H1 (cell line): ENCODE measurements around the gene KLK8. TPM values are rescaled to one million over a fixed set of nuclear protein-coding genes. Genes with fewer than 3 reads are reported as not detected.

ENCODE experiments used
- CEBPB ChIP-seq: IDR thresholded peaks from 2 replicates; pipeline ENCODE4 v1.6.1; 2012; ENCODE audit warnings: low read depth, low read length
- EGR1 ChIP-seq: IDR thresholded peaks from 2 replicates; pipeline ENCODE4 v1.6.1; 2011; ENCODE audit warnings: low read depth, low read length, borderline replicate concordance
- NANOG ChIP-seq: IDR thresholded peaks from 2 replicates; pipeline ENCODE4 v1.6.1; 2011; ENCODE audit warnings: low read length, low read depth, mild to moderate bottlenecking, inconsistent platforms; ENCODE audit not compliant: insufficient read depth, poor library complexity, severe bottlenecking
- PHF8 ChIP-seq: fragments of 200-600 bp; sonication (generic); conservative IDR thresholded peaks from 2 replicates; pipeline ENCODE4 v1.7.1; 2012; ENCODE audit warnings: low read depth, mild to moderate bottlenecking, inconsistent platforms, low read length, moderate library complexity
- RXRA ChIP-seq: IDR thresholded peaks from 2 replicates; pipeline ENCODE4 v1.6.1; 2011; ENCODE audit warnings: low read depth, mild to moderate bottlenecking, low read length, moderate library complexity; ENCODE audit not compliant: insufficient read depth
- TCF12 ChIP-seq: IDR thresholded peaks from 2 replicates; pipeline ENCODE4 v1.6.1; 2011; ENCODE audit warnings: low read depth, mild to moderate bottlenecking, low read length
- TEAD4 ChIP-seq: IDR thresholded peaks from 2 replicates; pipeline ENCODE4 v1.6.1; 2012; ENCODE audit warnings: low read depth, low read length, inconsistent platforms, mixed read lengths
- polyA plus RNA-seq, 7 experiments: library from polyadenylated mRNA; depleted of rRNA in 3 of 7; stranded (reverse) in 5 of 7; unstranded in 2 of 7; fragments of >200 nt in 5 of 7; fragments of 200-250 nt in 2 of 7; gene quantifications; 1 replicate in 5 of 7; 2 replicates in 1 of 7; 4 replicates in 1 of 7; pipeline versions ENCODE4 v1.2.1 to v1.2.3, GENCODE V29; 2011 to 2013; ENCODE audit warnings: missing spikeins in 2 of 7, mixed read lengths in 2 of 7
- total RNA-seq: library from RNA; stranded (reverse); fragmentation: NEBNext Ultra II Directional; extraction: Animal tissue kit (Norgen Biotek cat#: 25700); gene quantifications from 2 replicates; pipeline ENCODE4 v1.2.1, GENCODE V29; 2021

KLK8 gene
- total and polyA plus RNA-seq, 2 of the 8 experiments (the other 6 are each of a cell fraction or from before 2014, with no cell fraction given), result 2.9 to 3.6 TPM

DNA sequence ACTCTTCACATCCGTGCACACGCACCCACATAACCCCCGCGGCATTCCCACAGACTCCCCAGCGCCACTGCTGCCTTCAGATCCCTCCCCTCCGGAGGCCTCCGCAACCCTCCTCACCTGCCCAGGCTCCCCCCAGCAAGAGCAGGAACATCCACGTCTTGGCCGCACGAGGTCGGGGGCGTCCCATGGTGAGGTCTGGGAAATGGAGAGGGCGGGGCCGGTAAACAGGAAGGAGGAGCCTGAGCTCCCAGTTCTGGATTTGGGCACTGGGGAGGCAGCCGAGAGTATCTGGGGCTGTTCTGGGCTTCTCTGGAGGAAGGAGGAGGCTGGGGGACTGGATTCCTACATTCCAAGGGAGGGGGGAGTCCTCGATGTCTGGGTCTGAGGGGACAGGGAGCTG lies 423 bp downstream of the KLK8 start (continued):
- TF ChIP-seq CEBPB (no peak), NANOG (no peak), TEAD4 (peak; percentile 65; the same call in 1 of the 2 replicates), RXRA (no peak), PHF8 (no peak), EGR1 (no peak), TCF12 (no peak)
- TF ChIP-seq, all 59 proteins: peak for 5
